Brain pericyte (primary cell): Measurements from ENCODE around the gene CNNM2.
A peak's percentile ranks its signal among the peaks of the same experiment; 100 is the strongest.
"Not testable (repeated sequence)": the region's sequence is repeated elsewhere in the genome, so short reads cannot be mapped to it uniquely, and the experiment has no call there.

Source experiments
- DNase-seq: peaks from one replicate; pipeline ENCODE4 v3.0.0-alpha.2; 2012; ENCODE audit warnings: low read depth, low spot score

The CNNM2 gene

GRCh38 chr10:103040418-103040817 is 122.3 kb downstream of the CNNM2 start:
- DNase-seq, result no peak

- no peak for DNase-seq
These were observed 123.3 kb downstream of the CNNM2 start for GRCh38 chr10:103041391-103041790.

DNA sequence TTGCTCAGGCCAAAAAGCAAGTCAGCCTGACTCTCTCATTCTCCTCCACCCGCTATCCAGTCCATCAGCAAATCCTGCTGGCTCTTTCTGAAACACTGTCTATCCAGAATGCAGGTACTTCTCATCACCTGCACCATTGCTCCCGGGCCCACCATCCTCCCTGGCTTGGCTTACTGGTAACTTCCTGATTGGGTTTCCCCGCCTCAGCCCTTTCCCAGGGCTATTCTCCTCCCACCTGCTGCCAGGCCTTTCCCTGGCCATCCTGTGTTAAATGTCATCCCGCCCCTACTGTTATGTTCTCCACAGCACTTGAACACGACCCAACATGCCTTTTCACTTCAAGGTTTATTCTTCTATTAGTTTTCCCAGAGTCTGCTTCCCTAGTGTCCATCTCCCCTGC is 124.0 kb downstream of the CNNM2 start:
- no peak for DNase-seq

- DNase-seq, result no peak
These were observed 124.8 kb downstream of the CNNM2 start for GRCh38 chr10:103042908-103043307.

DNA sequence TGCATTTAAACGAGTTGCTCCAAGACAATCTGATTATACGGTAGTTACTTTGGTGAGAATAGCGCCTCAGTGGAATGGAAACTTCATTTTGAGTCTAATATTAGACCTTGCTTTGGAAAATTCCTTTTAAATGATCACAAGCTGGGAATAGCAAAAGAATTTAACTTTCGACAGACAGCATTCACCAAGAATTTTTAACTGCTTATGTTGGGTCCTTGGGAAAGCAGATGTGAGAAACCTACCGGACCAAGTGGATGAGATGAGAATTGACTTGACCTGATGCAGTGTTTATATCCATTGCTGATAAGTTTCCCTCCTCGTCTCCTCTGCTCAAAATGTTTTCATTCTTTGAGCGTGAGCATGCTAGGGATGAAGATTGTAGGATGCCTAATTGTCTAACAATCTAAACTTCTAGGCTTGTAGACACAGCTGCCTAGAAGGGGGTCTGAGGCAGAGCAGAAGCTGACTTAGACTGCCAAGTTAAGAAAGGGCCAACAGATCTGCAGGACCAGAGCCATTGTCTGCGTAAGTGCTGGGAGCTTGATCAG is 126.9 kb downstream of the CNNM2 start:
- DNase-seq, result no peak

- no peak for DNase-seq
These were observed 127.9 kb downstream of the CNNM2 start for GRCh38 chr10:103045961-103046360.

- DNase-seq, result no peak
These were observed 129.3 kb downstream of the CNNM2 start for GRCh38 chr10:103047381-103047780.

GRCh38 chr10:103049237-103049636 is 131.1 kb downstream of the CNNM2 start:
- DNase-seq, result no peak

- DNase-seq, result peak; percentile 47
These were observed 135.8 kb downstream of the CNNM2 start for GRCh38 chr10:103053659-103054581.

DNA sequence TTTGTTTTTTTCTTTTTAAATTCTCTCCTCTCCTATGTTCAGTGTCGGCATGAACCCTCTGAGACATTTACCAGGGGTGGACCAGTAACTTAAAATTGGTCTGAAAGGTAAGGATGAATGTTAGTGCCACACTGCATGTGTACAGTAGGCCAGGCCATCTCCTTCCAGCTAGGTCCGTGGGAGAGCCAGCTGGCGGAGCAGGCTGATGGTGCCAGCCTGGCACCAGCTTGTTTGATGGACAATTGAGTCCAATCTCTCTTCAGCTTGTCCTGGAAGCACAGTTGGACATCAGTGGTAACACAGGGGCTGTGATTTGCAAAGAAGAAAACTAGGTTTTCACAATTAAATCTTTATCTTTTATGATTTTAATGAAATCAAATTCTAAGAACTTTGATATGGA is 136.5 kb downstream of the CNNM2 start:
- no peak for DNase-seq

- DNase-seq, result no peak
These were observed 137.0 kb downstream of the CNNM2 start for GRCh38 chr10:103055105-103055504.

GRCh38 chr10:103058034-103058433 is 139.9 kb downstream of the CNNM2 start:
- DNase-seq, result no peak

- DNase-seq, result no peak
These were observed 142.5 kb downstream of the CNNM2 start for GRCh38 chr10:103060575-103060974.

GRCh38 chr10:103062854-103063590 is 144.9 kb downstream of the CNNM2 start:
- DNase-seq, result no peak

GRCh38 chr10:103064956-103065355 is 146.9 kb downstream of the CNNM2 start:
- DNase-seq, result no peak

GRCh38 chr10:103066141-103067098 is 148.3 kb downstream of the CNNM2 start:
- DNase-seq, result no peak

GRCh38 chr10:103067099-103067477 is 149.0 kb downstream of the CNNM2 start:
- DNase-seq, result not testable (repeated sequence)

DNA sequence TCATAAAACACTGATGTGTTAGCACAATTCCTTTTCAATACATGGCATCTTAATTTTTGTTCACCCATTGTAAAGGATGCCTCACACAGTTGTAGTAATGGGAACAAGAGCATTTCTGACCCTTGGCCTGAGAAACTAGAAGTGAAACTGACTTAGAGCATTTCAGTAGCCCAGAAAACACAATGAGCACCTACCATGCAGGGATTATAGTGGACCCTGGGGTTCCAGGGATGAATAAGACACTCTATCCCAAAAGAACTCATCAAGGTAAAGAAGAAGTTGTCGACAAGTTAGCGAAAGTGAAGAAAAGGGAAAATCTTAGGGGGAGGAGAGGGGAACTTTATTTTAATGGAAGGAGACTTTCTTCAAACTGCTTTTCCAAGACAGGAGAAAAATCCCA is 149.4 kb downstream of the CNNM2 start:
- no peak for DNase-seq

- DNase-seq, result no peak
These were observed 149.9 kb downstream of the CNNM2 start for GRCh38 chr10:103067956-103068355.

DNA sequence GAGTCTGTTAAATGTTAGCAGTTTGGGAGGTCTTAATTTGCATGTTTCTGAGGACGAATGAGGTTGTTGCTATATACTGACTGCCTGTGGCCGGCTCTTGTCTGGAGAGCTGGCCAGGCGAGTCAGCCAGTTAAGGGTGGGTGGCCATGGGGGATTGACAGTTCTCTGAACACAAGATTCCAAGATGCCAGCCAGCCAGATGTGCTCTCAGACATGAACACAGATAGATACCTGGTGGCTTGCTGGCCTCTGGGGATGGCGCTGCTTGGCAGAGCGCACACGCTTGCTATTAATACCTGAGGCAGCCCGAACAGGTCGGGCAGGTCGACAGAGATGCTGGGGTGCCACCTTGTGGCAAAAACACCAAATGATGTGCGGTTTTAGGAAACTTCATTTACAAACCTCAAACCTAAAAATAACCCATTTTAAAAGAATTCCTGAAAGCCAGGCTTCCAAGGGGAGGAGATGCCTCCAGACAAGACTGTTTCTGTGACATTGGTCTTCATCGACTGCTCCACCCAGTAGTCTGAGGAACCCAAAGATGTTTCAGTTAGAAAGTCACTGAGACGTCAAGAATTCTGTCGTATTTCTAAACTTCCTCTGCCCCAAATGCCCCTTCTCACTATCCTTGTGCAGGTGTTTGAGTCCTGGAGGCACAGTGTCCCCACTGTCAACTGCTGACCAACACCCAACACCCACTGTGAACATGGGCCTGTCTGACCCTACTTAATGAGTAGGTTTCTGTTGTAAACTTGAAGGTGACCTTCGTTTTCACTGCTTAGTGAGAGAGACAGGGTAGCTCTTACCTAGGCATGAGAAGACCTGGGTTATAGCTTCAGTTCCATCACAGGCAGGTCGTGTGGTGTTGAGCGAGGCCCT is 151.6 kb downstream of the CNNM2 start:
- DNase-seq, result peak; percentile 5
